ENCODE data around the gene DUS2. TPM values are rescaled to one million over a fixed set of nuclear protein-coding genes. Genes with fewer than 3 reads are reported as not detected.

The DUS2 gene
- total RNA-seq, 1 experiment from 2014 or later, result 12.1 TPM

DNA sequence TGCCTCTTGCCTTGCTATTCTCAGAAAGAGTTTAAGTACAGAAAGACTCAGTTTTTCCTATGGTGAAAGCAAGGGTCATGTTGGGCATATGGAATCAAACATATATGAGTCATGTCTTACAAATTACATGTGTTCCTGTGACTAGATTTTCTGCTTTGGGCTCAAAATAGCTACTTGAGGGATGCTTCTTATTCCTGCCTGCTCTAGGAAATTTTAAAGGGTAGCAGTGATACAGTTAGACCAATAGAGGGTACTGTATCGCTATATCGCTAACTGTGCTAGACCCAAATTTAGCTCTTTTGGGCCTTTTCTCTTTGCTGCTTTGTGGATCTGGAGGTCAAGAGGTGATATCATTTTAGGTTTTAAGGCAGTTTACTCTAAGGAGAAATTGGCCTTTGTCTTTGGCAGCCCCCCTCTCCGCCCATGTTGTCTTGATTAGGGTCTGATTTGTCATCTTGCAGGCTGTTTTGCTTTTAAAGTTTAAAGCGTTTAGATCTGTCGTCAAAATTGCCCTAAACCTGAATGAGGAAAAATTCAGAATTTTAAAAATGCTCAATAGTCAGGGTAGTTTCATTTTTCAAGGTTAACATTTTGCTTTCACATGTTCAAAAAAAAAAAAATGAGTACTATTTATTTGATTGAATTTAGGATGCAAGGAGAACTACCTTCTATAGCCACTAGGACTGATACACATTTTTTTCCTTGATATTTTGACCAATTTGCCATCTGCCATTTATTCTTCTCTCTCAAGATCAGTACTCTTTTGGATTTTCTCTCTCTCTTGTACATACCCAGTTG, 70.9 kb downstream of the DUS2 start:
- ATAC-seq (no peak), DNase-seq (ENCODE audit: low read depth, low spot score) (no peak)
- Histone ChIP-seq H3K36me3 (ENCODE audit: control insufficient read depth, insufficient read depth, low read length) (no peaks in the 10 kb centered on the region), H3K4me1 (ENCODE audit: control insufficient read depth, insufficient read depth, low read length) (peaks cover 4% of the 10 kb centered on the region), H3K27me3 (ENCODE audit: control insufficient read depth, insufficient read depth, low read length) (no peaks in the 10 kb centered on the region), H3K27ac (ENCODE audit: low read length) (no peak overlapping the region), H3K4me3 (ENCODE audit: low read depth in 2 of 2, low read length in 2 of 2) (no peak overlapping the region), H3K9me3 (ENCODE audit: control insufficient read depth, insufficient read depth, low read depth, low read length) (no peaks in the 10 kb centered on the region)
- ChIA-PET POLR2A (no interaction called here), CTCF (interaction anchor here (0.6 kb wide), 1 partner anchor 30 kb away, joined by 3 read pairs; no protein-coding TSS in a partner anchor)
- intact Hi-C loops (cut with micrococcal nuclease; ENCODE audit: unreplicated experiment), result no loop called here
- TF ChIP-seq POLR2AphosphoS5 (IDR thresholded peaks at IDR 0.05; ENCODE audit: low read depth, low read length), result no peak
- TF ChIP-seq, protein P1, sequence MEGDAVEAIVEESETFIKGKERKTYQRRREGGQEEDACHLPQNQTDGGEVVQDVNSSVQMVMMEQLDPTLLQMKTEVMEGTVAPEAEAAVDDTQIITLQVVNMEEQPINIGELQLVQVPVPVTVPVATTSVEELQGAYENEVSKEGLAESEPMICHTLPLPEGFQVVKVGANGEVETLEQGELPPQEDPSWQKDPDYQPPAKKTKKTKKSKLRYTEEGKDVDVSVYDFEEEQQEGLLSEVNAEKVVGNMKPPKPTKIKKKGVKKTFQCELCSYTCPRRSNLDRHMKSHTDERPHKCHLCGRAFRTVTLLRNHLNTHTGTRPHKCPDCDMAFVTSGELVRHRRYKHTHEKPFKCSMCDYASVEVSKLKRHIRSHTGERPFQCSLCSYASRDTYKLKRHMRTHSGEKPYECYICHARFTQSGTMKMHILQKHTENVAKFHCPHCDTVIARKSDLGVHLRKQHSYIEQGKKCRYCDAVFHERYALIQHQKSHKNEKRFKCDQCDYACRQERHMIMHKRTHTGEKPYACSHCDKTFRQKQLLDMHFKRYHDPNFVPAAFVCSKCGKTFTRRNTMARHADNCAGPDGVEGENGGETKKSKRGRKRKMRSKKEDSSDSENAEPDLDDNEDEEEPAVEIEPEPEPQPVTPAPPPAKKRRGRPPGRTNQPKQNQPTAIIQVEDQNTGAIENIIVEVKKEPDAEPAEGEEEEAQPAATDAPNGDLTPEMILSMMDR (IDR thresholded peaks at IDR 0.05), result peak; percentile 54
- BruUV-seq (replicated peaks), result no TSS peak
- in situ Hi-C loops (cut with HindIII; ENCODE audit: low pct_unique_long_range_greater_than_20kb, low sequenced_read_pairs), result no loop called here

DNA sequence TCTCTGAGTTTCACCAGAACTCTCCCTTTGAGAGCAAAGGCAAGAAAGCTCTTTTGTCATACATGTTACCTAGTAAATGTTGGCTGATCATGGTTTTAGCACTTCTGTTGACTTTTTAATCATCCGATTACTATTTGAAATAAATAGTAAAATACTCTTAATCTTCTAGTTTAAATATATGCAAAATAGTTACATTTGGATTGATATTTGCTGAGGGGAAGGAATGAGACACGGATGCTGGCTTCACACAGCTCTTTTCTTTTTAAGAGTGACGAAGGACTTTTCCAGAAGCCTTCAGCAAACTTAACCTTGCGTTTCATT, 71.5 kb downstream of the DUS2 start:
- no peak for TF ChIP-seq SIN3A (IDR thresholded peaks at IDR 0.05; ENCODE audit: borderline replicate concordance, insufficient read depth, low read depth, low read length)
- ChIA-PET POLR2A (no interaction called here), CTCF (interaction anchor here (0.6 kb wide), 1 partner anchor 30 kb away, joined by 3 read pairs; no protein-coding TSS in a partner anchor)
- no TSS peak for BruUV-seq (replicated peaks)
- Histone ChIP-seq H3K4me1 (ENCODE audit: control insufficient read depth, insufficient read depth, low read length) (peaks cover 4% of the 10 kb centered on the region), H3K27ac (ENCODE audit: low read length) (no peak overlapping the region), H3K4me3 (ENCODE audit: low read depth in 2 of 2, low read length in 2 of 2) (no peak overlapping the region), H3K27me3 (ENCODE audit: control insufficient read depth, insufficient read depth, low read length) (no peaks in the 10 kb centered on the region), H3K9me3 (ENCODE audit: control insufficient read depth, insufficient read depth, low read depth, low read length) (no peaks in the 10 kb centered on the region), H3K36me3 (ENCODE audit: control insufficient read depth, insufficient read depth, low read length) (no peaks in the 10 kb centered on the region)
- intact Hi-C loops (cut with micrococcal nuclease; ENCODE audit: unreplicated experiment), result no loop called here
- no peak for DNase-seq (ENCODE audit: low read depth, low spot score)
- in situ Hi-C loops (cut with HindIII; ENCODE audit: low pct_unique_long_range_greater_than_20kb, low sequenced_read_pairs), result no loop called here
- ATAC-seq, result no peak

DNA sequence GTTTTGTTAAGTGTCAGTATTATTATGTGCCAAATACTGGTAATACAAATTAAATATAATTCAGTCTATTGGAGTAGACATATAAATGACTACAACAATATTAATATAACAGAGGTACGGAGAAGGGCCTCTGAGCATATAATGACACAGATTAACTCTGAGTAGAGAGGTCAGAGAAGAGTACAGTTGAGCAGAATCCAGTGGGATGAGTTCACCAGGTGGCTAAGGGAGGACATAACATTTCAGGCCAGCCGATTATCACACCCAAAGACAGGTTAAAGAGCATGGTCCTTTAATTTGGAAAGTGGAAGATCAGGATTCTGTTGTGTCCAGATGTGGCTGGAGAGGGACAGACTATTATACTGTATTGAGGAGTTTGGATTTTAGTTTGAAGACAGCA, 73.4 kb downstream of the DUS2 start:
- TF ChIP-seq, protein P2, sequence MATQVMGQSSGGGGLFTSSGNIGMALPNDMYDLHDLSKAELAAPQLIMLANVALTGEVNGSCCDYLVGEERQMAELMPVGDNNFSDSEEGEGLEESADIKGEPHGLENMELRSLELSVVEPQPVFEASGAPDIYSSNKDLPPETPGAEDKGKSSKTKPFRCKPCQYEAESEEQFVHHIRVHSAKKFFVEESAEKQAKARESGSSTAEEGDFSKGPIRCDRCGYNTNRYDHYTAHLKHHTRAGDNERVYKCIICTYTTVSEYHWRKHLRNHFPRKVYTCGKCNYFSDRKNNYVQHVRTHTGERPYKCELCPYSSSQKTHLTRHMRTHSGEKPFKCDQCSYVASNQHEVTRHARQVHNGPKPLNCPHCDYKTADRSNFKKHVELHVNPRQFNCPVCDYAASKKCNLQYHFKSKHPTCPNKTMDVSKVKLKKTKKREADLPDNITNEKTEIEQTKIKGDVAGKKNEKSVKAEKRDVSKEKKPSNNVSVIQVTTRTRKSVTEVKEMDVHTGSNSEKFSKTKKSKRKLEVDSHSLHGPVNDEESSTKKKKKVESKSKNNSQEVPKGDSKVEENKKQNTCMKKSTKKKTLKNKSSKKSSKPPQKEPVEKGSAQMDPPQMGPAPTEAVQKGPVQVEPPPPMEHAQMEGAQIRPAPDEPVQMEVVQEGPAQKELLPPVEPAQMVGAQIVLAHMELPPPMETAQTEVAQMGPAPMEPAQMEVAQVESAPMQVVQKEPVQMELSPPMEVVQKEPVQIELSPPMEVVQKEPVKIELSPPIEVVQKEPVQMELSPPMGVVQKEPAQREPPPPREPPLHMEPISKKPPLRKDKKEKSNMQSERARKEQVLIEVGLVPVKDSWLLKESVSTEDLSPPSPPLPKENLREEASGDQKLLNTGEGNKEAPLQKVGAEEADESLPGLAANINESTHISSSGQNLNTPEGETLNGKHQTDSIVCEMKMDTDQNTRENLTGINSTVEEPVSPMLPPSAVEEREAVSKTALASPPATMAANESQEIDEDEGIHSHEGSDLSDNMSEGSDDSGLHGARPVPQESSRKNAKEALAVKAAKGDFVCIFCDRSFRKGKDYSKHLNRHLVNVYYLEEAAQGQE (IDR thresholded peaks at IDR 0.05; ENCODE audit: insufficient read depth in 1 of 2, low read depth in 2 of 2, low read length in 1 of 2), result no peak
- TF ChIP-seq POLR2AphosphoS5 (IDR thresholded peaks at IDR 0.05; ENCODE audit: low read depth, low read length) (no peak), SIN3A (IDR thresholded peaks at IDR 0.05; ENCODE audit: borderline replicate concordance, insufficient read depth, low read depth, low read length) (no peak), TCF7L2 (IDR thresholded peaks at IDR 0.05; ENCODE audit: low read depth, low read length) (no peak)
- TF ChIP-seq, protein P1 (IDR thresholded peaks at IDR 0.05), result no peak
- no TSS peak for BruUV-seq (replicated peaks)
- ChIA-PET CTCF (interaction anchor here (0.6 kb wide), 1 partner anchor 16 kb away, joined by 14 read pairs; no protein-coding TSS in a partner anchor), POLR2A (no interaction called here)
- DNase-seq (ENCODE audit: low read depth, low spot score) (no peak), ATAC-seq (no peak)
- in situ Hi-C loops (cut with HindIII; ENCODE audit: low pct_unique_long_range_greater_than_20kb, low sequenced_read_pairs), result no loop called here
- Histone ChIP-seq H3K27ac (ENCODE audit: low read length) (no peak overlapping the region), H3K4me1 (ENCODE audit: control insufficient read depth, insufficient read depth, low read length) (peaks cover 4% of the 10 kb centered on the region; the same call in 1 of the 2 replicates), H3K27me3 (ENCODE audit: control insufficient read depth, insufficient read depth, low read length) (no peaks in the 10 kb centered on the region), H3K9me3 (ENCODE audit: control insufficient read depth, insufficient read depth, low read depth, low read length) (no peaks in the 10 kb centered on the region), H3K4me3 (ENCODE audit: low read depth in 2 of 2, low read length in 2 of 2) (no peak overlapping the region), H3K36me3 (ENCODE audit: control insufficient read depth, insufficient read depth, low read length) (no peaks in the 10 kb centered on the region)
- intact Hi-C loops (cut with micrococcal nuclease; ENCODE audit: unreplicated experiment), result no loop called here

Data from Panc1 (cell line).